Sigmoid colon (tissue), 7 donors: ENCODE measurements around the gene ATP6V0B. TPM values are rescaled to one million over a fixed set of nuclear protein-coding genes. Genes with fewer than 3 reads are reported as not detected.

Source experiments
- DNase-seq: peaks from one replicate; pipeline ENCODE4 v3.0.0-alpha.2; 2019
- H3K27ac ChIP-seq, 4 donors: fragments of 200-600 bp; sonication (generic); one replicate each; pipeline ENCODE4 v1.5.1; 2016 to 2019; ENCODE audit warnings: mild to moderate bottlenecking in 1 of 4
- H3K27me3 ChIP-seq, 3 donors: fragments of 200-600 bp; sonication (generic); one replicate each; pipeline ENCODE4 v1.5.1; 2019; ENCODE audit warnings: mild to moderate bottlenecking in 1 of 3
- H3K36me3 ChIP-seq, 4 donors: fragments of 200-600 bp; sonication (generic); one replicate each; pipeline ENCODE4 v1.5.1; 2016 to 2019
- H3K4me1 ChIP-seq, 4 donors: fragments of 200-600 bp; sonication (generic); one replicate each; pipeline ENCODE4 v1.5.1; 2017 to 2019
- H3K4me3 ChIP-seq, 4 donors: fragments of 200-600 bp; sonication (generic); one replicate each; pipeline ENCODE4 v1.5.1; 2017 to 2019; ENCODE audit warnings: mild to moderate bottlenecking in 2 of 4, moderate library complexity in 1 of 4
- H3K9me3 ChIP-seq, 4 donors: fragments of 200-600 bp in 3 of 4; sonication (generic) in 3 of 4; one replicate each; pipeline versions ENCODE4 v1.5.1 to v1.6.1; 2013 to 2019
- CTCF ChIP-seq, 4 experiments: fragments of 450-650 bp in 3 of 4; fragments of 200-600 bp in 1 of 4; IDR thresholded peaks; one replicate each; pipeline ENCODE4 v1.5.1; 2016 to 2019; ENCODE audit warnings: antibody characterized with exemption in 4 of 4, mild to moderate bottlenecking in 3 of 4, moderate library complexity in 2 of 4
- EP300 ChIP-seq, 4 donors: sonication (generic); formaldehyde crosslinking; IDR thresholded peaks; one replicate each; pipeline ENCODE4 v1.6.1; 2017; ENCODE audit warnings: antibody characterized with exemption in 4 of 4
- POLR2A ChIP-seq, 2 donors: fragments of 450-650 bp; IDR thresholded peaks; one replicate each; pipeline ENCODE4 v1.6.1; 2016; ENCODE audit warnings: antibody characterized with exemption in 2 of 2, mild to moderate bottlenecking in 2 of 2, moderate library complexity in 2 of 2
- POLR2AphosphoS5 ChIP-seq, 4 donors: sonication (generic); formaldehyde crosslinking; IDR thresholded peaks; one replicate each; pipeline ENCODE4 v1.6.1; 2017; ENCODE audit warnings: antibody characterized with exemption in 4 of 4
- WGBS, 2 donors: extraction: QIAGEN DNeasy Blood & Tissue Kit; methylation state at CpG; one replicate each; pipeline ENCODE4 v1.1.7; 2013; 5-methylcytosine and 5-hydroxymethylcytosine counted together
- intact Hi-C: fragments of 100-400 bp; cut with DNase I; formaldehyde crosslinking; loops from one replicate; pipeline ENCODE4 v1.15.1; 2023
- polyA plus RNA-seq, 3 donors: library from polyadenylated mRNA; stranded (reverse); fragments of 200-250 nt; gene quantifications; one replicate each; pipeline ENCODE4 v1.2.3, GENCODE V29; 2013
- total RNA-seq, 4 donors: library from RNA; depleted of rRNA; stranded (reverse); fragments of >200 nt; gene quantifications; one replicate each; pipeline ENCODE4 v1.1.0, GENCODE V29; 2016
- donor health status: healthy with polysubstance abuse.
- donor health status: Bipolar disorder and iron deficiency.
- donor health status: healthy.

ATP6V0B gene
- total and polyA plus RNA-seq, 7 donors, result 67.9 to 286 (median 129) TPM

GRCh38 chr1:43982241-43982640 lies 7.5 kb downstream of the ATP6V0B start:
- peaks cover 0 to 25% (median 5%) of the 10 kb centered on the region in 4 donors for H3K36me3 ChIP-seq
- H3K9me3 ChIP-seq, result no peaks in the 10 kb centered on the region
- TF ChIP-seq POLR2AphosphoS5 (IDR thresholded peaks at IDR 0.05), result no peak
- no peak for TF ChIP-seq CTCF (IDR thresholded peaks at IDR 0.05)
- no peak for TF ChIP-seq POLR2A (IDR thresholded peaks at IDR 0.05)
- TF ChIP-seq EP300 (IDR thresholded peaks at IDR 0.05), result no peak
- intact Hi-C loops, result no loop called here
- 95% methylated on average over 8 of the region's 8 CpGs for WGBS, 2 donors
- DNase-seq, result no peak
- no peak overlapping the region for H3K27ac ChIP-seq
- H3K4me3 ChIP-seq, result no peak overlapping the region
- peaks cover 0 to 37% (median 29%) of the 10 kb centered on the region in 4 donors for H3K4me1 ChIP-seq
- no peaks in the 10 kb centered on the region for H3K27me3 ChIP-seq

- 90 to 93% methylated on average over 15 of the region's 15 CpGs for WGBS, 2 donors
- TF ChIP-seq CTCF (IDR thresholded peaks at IDR 0.05) (no peak), POLR2A (IDR thresholded peaks at IDR 0.05) (no peak), POLR2AphosphoS5 (IDR thresholded peaks at IDR 0.05) (no peak), EP300 (IDR thresholded peaks at IDR 0.05) (no peak)
- Histone ChIP-seq H3K36me3 (peaks cover 0 to 20% (median 4%) of the 10 kb centered on the region in 4 donors), H3K27me3 (no peaks in the 10 kb centered on the region), H3K27ac (no peak overlapping the region), H3K4me1 (peaks cover 0 to 33% (median 25%) of the 10 kb centered on the region in 4 donors), H3K4me3 (no peak overlapping the region), H3K9me3 (no peaks in the 10 kb centered on the region)
- no peak for DNase-seq
- intact Hi-C loops, result no loop called here
Observed at GRCh38 chr1:43982808-43983207, 8.0 kb downstream of the ATP6V0B start.

GRCh38 chr1:43983253-43983899 lies 8.6 kb downstream of the ATP6V0B start:
- H3K9me3 ChIP-seq, result no peaks in the 10 kb centered on the region
- TF ChIP-seq POLR2A (IDR thresholded peaks at IDR 0.05), result no peak
- TF ChIP-seq EP300 (IDR thresholded peaks at IDR 0.05), result no peak
- TF ChIP-seq CTCF (IDR thresholded peaks at IDR 0.05), result no peak
- TF ChIP-seq POLR2AphosphoS5 (IDR thresholded peaks at IDR 0.05), result no peak
- no peak for DNase-seq
- intact Hi-C loops, result no loop called here
- H3K27ac ChIP-seq, result no peak overlapping the region
- H3K27me3 ChIP-seq, result no peaks in the 10 kb centered on the region
- H3K4me1 ChIP-seq, result peaks cover 0 to 28% (median 21%) of the 10 kb centered on the region in 4 donors
- peaks cover 0 to 14% (median 3%) of the 10 kb centered on the region in 4 donors for H3K36me3 ChIP-seq
- whole genome bisulfite sequencing, 2 donors, result 87 to 89% methylated on average over 12 of the region's 12 CpGs
- H3K4me3 ChIP-seq, result no peak overlapping the region

GRCh38 chr1:43984855-43985254 lies 10.1 kb downstream of the ATP6V0B start:
- intact Hi-C loops, result no loop called here
- Histone ChIP-seq H3K4me1 (peaks cover 0 to 17% (median 13%) of the 10 kb centered on the region in 4 donors), H3K27ac (no peak overlapping the region), H3K9me3 (no peaks in the 10 kb centered on the region), H3K27me3 (no peaks in the 10 kb centered on the region), H3K36me3 (peaks cover 0 to 14% (median 3%) of the 10 kb centered on the region in 4 donors), H3K4me3 (no peak overlapping the region)
- TF ChIP-seq EP300 (IDR thresholded peaks at IDR 0.05) (no peak), POLR2A (IDR thresholded peaks at IDR 0.05) (no peak), CTCF (IDR thresholded peaks at IDR 0.05) (no peak), POLR2AphosphoS5 (IDR thresholded peaks at IDR 0.05) (no peak)
- no peak for DNase-seq
- WGBS, 2 donors, result 94 to 98% methylated on average over 16 of the region's 16 CpGs
